Stomach smooth muscle (tissue), 2 donors: ENCODE results near the gene BST2.

Experiments used
- H3K27ac ChIP-seq: one replicate; pipeline ENCODE4 v1.7.0; 2013; ENCODE audit warnings: mild to moderate bottlenecking, low read length, inconsistent platforms
- H3K27me3 ChIP-seq, 2 donors: one replicate each; pipeline ENCODE4 v1.7.0; 2013; ENCODE audit warnings: low read length in 2 of 2; ENCODE audit not compliant: insufficient read depth in 2 of 2, control insufficient read depth in 1 of 2
- H3K36me3 ChIP-seq, 2 donors: one replicate each; pipeline ENCODE4 v1.7.0; 2013; ENCODE audit warnings: low read length in 2 of 2; ENCODE audit not compliant: control insufficient read depth in 2 of 2, insufficient read depth in 2 of 2
- H3K4me1 ChIP-seq: one replicate; pipeline ENCODE4 v1.7.0; 2013; ENCODE audit warnings: low read length; ENCODE audit not compliant: control insufficient read depth, insufficient read depth
- H3K4me3 ChIP-seq, 2 donors: one replicate each; pipeline ENCODE4 v1.7.0; 2013; ENCODE audit warnings: low read length in 2 of 2
- H3K9ac ChIP-seq, 2 donors: one replicate each; pipeline ENCODE4 v1.7.0; 2013; ENCODE audit warnings: low read length in 2 of 2, mild to moderate bottlenecking in 1 of 2
- H3K9me3 ChIP-seq, 2 donors: one replicate each; pipeline ENCODE4 v1.7.0; 2013; ENCODE audit warnings: low read length in 2 of 2; ENCODE audit not compliant: control insufficient read depth in 2 of 2
- donor health status: healthy.
- donor health status: Pancreatic carcinoma.

BST2 gene

GRCh38 chr19:17359905-17360800 lies 45.3 kb downstream of the BST2 start:
- H3K4me1 ChIP-seq = no peaks in the 10 kb centered on the region
- no peak overlapping the region for H3K27ac ChIP-seq
- no peak overlapping the region for H3K4me3 ChIP-seq
- no peaks in the 10 kb centered on the region for H3K36me3 ChIP-seq
- H3K9ac ChIP-seq = no peak overlapping the region
- H3K9me3 ChIP-seq = no peaks in the 10 kb centered on the region
- H3K27me3 ChIP-seq = no peaks in the 10 kb centered on the region

DNA sequence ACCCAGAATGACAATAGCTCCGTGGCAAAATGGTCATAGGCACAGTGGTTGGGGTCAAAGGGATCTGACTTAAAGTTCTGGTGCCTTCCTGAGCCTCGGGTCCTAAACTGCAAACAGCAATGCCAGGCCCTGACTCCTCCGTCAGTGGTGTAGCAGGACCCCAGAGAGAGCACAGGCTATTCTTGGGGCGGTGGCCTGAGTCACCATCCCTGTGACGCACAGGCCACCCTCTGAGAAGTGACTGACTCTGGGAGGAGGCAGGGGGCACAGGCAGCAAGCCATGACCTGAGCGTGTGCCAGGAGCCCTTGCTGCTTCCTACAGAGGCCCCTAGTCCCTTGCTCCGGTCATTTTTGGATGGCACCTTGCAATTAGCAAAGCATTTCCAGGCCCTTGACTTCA lies 47.0 kb downstream of the BST2 start:
- no peak overlapping the region for H3K27ac ChIP-seq
- H3K4me3 ChIP-seq = no peak overlapping the region
- H3K27me3 ChIP-seq = no peaks in the 10 kb centered on the region
- H3K9me3 ChIP-seq = no peaks in the 10 kb centered on the region
- H3K9ac ChIP-seq = no peak overlapping the region
- H3K4me1 ChIP-seq = no peaks in the 10 kb centered on the region
- no peaks in the 10 kb centered on the region for H3K36me3 ChIP-seq

DNA sequence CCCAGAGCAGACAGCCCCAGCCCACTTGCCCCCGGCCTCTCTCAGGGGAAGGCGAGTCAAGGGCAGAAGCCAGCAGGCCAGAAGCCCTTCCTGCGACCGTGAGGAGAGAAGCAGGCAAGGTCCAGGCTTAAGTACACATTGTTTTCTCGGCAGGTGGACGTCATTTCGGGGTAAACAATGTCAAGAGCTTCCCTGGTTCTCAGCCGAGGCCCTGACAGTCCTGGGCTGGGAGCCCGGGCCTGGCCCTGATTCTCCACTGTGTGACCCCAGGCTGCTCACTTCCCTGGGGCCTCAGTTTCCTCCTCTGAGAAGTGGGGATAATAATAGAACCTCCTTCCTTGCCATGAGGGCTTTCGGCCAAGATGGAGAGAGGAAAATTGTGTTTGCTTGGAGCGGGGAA lies 47.7 kb downstream of the BST2 start:
- Histone ChIP-seq H3K36me3 (no peaks in the 10 kb centered on the region), H3K9me3 (no peaks in the 10 kb centered on the region), H3K27ac (no peak overlapping the region), H3K4me1 (no peaks in the 10 kb centered on the region), H3K9ac (no peak overlapping the region), H3K27me3 (no peaks in the 10 kb centered on the region), H3K4me3 (no peak overlapping the region)

DNA sequence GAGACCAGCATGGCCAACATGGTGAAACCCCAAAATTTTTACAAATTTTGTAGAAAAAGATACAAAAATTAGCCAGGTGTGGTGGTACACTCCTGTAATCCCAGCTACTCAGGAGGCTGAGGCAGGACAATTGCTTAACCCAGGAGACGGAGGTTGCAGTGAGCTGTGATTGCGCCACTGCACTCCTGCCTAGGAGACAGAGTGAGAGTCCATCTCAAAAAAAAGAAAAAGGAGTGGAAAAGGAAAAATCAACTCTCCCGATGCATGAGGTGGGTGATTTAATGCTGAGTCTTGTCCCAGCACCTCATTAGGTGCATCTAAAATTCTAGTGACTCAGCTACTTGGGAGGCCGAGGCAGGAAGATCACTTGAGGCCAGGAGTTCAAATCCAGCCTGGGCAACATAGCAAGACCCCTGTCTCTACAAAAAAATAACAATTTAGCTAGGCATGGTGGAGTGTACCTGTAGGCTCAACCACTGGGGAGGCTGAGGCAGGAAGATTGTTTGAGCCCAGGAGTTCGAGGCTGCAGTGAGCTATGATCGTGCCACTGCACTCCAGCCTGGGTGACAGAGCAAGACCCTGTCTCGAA lies 48.3 kb downstream of the BST2 start:
- Histone ChIP-seq H3K9me3 (no peaks in the 10 kb centered on the region), H3K9ac (no peak overlapping the region), H3K4me3 (no peak overlapping the region), H3K27me3 (no peaks in the 10 kb centered on the region), H3K27ac (no peak overlapping the region), H3K36me3 (no peaks in the 10 kb centered on the region), H3K4me1 (no peaks in the 10 kb centered on the region)

DNA sequence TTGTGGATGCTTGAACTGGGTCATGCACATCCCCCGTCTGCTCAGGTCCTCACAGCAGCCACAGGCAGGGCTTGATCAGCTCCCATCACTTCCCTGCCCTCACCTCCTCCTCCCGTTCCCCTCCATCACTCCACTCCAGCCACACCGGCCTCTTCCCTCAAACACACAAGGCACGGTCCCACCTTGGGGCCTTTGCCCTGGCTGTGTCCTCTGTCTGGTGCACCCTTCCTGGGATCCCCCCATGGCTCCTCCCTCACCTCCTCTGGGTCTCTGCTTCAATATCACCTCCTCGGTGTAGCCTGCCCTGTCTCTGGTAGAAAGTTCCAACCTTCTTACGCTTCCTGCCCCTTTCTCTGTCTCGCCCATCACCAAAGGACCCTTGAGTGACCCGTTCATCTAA lies 52.0 kb downstream of the BST2 start:
- no peak overlapping the region for H3K9ac ChIP-seq
- no peak overlapping the region for H3K27ac ChIP-seq
- H3K4me1 ChIP-seq = peaks cover 8% of the 10 kb centered on the region
- H3K4me3 ChIP-seq = no peak overlapping the region
- H3K27me3 ChIP-seq = peaks cover 0 to 4% of the 10 kb centered on the region in 2 donors
- H3K9me3 ChIP-seq = no peaks in the 10 kb centered on the region
- H3K36me3 ChIP-seq = no peaks in the 10 kb centered on the region
